ENCODE data around the gene SRC.
"Not testable (repeated sequence)": the region's sequence is repeated elsewhere in the genome, so short reads cannot be mapped to it uniquely, and the experiment has no call there.

The SRC gene

DNA sequence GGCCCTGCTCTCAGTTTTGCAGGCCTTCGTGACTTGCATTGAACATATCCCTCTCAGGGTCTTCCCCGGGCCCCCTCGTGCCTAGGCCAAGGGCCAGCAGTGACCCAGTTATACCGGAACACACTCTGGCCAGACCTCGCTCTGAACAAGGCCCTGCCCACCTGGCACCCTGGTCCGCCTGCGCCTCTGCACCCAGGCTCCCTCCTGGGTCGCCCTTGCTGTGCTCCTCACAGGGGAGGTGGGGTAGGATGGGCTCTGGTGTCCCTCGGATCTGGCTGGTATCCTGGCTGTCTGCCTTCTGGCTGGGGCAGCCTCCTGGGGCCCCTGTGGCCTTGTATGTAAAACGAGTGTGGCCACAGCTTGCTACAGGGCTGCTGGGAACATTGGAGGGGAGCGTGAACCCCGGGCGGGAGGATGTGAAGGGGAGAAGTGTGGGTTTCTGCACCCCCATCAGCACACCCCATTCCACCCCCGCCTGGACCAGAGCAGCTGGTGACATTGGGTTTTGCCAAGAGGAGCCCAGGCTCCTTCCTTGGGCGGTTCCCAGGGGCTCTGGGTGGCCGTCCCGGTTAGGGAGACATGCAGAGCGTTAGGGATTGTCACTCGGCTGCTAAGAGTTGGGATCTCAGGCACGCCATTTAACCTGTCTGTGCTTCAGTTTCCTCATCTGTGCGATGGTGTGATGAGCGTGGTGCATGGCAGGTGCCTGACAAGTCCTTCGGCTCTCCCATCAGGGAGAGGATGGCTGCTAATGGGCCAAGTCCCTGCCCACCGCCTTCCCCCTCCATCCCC is 17.5 kb downstream of the SRC start:
- no peak for DNase-seq (ENCODE audit: low spot score)

DNA sequence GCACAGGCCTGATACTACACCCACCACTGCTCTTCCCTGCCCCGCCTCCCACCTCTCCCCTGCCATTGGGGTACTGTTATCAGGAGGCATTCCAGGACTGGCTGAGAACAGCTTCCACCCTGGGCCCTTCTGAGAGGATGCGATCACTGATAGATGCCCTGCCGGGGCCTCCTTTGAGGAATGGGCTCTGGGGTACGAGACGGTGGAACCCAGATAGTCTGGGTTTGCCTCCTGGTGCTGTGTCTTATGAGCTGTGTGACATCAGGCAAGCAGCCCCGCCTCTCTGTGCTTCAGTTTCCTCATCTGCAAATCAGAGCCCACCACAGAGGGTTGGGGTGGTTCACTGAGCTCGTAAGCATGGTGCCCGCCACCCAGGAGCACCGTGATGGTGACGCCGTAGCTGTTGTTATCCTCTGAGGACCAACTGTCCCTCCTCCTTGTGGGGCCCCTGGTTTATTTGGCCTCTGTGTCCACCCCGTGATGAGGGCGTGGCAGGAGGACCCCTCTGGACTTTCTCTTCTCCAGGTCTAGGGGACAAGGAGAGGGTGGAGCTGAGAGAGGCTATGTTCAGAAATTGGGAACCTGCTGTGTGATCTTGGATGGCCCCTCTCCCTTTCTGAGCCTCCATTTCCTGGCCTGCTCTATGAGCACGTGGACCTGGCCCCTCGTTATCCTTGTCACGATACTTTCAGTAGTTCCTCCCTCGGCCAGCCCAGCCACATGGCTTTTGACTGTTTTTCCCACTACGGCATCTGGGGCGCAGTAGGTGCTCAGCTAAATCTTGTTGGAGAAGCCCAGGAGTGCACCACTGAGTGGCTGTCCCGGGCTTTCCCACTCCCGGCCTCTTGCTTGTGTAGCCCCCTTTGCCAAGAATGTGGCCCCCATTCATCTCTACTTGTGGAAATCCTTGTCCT is 18.3 kb downstream of the SRC start:
- no peak for DNase-seq (ENCODE audit: low spot score)

DNA sequence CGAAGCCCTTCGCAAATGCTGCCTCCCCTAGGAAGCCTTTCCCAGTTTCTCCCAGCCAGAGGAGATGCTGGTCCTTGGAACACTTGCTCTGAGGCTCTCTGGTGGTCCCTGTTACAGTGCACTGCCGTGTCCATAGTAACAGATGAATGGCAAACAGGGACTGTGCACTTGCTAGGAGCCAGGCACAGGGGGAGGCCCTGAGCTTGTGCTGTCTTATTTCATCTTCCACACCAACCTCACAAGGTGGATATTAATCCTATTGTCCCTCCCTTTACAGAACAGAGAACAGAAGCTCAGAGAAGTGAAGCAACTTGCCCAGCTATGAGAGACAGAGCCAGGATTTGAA is 19.0 kb downstream of the SRC start:
- DNase-seq (ENCODE audit: low spot score): no peak

DNA sequence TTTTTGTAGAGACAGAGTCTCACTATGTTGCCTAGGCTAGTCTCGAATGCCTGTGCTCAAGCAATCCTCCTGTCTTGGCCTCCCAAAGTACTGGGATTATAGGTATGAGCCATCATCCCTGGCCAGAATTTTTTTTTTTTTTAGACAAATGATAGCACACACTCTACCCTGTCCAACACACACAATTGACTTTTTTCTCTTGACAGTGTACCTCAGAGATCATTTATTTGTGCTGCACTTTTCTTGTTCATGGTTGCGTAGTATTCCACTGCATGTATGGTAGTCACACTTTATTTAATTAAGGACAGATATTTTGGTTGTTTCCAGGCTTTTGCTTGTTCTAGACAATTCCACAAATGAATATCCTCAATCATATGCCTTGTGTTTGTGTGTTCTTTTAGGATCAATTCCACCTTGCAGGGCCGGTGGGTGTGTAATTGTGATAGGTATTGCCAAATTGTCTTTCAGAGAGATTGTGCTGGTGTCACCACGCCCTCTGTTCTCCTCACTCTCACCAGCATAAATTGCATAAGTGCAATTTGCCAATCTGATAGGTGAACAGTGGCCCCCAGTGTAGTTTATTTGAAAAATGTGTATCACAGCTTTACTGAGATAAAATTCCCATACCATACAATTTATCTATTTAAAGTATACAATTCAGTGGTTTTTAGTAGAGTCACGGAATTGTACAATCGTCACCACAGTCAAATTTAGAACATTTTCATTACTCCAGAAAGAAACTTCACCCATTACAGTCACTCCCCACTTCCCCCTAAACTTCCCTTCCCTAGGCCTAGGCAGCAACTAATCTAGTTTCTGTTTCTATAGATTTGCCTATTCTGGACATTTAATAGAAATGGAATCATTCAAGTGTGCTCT is 20.1 kb downstream of the SRC start:
- no peak for DNase-seq (ENCODE audit: low spot score)

DNA sequence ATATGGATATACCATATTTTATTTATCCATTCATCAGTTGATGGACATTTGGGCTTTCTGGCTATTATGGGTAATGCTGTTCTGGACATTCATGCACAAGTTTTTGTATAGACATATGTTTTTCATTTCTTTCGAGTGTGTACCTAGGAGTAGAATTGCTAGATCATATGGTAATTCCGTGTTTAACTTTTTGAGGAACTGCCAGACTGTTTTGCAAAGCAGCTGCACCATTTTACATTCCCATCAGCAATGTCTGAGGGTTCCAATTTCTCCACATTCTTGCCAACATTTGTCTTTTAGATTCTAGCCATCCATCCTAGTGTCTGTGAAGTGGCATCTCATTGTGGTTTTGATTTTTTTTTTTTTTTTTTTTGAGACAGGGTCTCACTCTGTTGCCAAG is 20.8 kb downstream of the SRC start:
- DNase-seq (ENCODE audit: low spot score): no peak

DNA sequence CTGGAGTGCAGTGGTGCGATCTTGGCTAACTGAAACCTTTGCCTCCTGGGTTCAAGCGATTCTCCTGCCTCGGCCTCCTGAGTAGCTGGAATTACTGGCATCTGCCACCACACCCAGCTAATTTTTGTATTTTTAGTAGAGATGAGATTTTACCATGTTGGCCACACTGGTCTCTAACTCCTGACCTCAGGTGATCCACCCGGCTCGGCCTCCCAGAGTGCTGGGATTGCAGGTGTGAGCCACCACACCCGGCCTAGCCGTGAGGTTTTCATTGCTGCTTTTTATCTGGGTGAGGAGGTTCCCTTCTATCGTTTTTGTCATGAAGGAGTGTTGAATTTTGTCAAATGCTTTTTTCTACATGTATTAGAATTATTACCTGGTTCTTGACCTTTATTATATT is 23.9 kb downstream of the SRC start:
- no peak for DNase-seq (ENCODE audit: low spot score)

DNA sequence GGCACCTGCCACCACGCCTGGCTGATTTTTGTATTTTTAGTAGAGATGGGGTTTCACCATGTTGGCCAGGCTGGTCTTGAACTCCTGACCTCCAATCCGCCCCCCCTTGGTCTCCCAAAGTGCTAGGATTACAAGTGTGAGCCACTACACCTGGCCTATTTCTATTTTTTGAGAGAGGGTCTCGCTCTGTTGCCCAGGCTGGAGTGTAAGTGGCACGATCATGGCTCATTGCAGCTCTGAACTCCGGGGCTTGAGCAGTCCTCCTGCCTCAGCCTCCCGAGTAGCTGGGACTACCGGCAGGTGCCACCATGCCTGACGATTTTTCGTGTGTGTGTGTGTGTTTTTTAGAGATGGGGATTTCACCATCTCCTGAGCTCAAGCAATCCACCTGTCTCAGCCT is 25.9 kb downstream of the SRC start:
- not testable (repeated sequence) for DNase-seq (ENCODE audit: low spot score)

DNA sequence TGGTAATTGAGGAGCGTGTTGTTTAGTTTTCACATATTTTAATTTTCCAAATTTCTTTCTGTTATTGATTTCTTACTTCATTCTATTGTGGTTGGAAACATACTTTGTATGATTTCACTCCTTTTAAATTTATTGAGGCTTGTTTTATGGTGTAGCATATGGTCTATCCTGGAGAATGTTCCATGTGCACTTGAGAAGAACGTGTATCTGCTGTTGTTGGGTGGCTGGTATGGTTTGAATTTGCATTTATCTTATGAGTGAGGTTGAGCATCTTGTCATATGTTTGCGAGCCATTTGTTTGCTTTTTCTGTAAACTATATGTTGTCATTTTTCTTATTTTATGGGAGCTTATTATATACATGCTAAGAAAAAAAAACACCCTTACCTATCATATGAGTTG is 26.5 kb downstream of the SRC start:
- DNase-seq (ENCODE audit: low spot score): no peak

DNA sequence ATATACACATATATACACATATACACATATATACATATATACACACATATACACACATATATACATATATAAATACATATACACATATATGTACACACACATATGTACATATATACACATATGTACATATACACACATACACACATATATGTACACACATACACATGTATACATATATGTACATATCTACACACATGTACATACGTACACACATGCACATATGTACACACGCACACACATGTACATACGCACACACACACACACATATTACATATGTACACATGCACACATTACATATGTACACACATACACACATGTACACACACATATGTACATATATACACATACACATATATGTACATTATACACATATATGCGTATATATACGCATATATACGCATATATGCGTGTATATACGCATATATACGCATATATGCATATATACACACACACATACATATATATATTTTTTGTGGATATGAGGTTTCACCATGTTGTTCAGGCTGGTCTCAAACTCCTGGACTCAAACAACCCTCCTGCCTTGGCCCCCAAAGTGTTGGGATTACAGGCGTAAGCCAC is 27.2 kb downstream of the SRC start:
- no peak for DNase-seq (ENCODE audit: low spot score)

DNA sequence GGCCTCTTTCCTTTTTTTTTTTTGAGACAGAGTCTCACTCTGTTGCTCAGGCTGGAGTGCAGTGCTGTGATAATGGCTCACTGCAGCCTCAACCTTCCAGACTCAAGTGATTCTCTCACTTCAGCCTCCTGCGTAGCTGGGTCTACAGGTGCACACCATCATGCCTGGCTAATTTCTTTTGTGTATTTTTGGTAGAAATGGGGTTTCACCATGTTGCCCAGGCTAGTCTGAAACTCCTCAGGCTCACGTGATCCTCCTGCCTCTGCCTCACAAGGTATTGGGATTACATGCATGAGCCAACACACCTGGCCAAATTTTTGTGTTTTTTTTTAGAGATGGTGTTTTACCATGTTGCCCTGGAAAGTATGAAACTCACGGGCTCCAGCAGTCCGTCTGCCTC is 29.3 kb downstream of the SRC start:
- DNase-seq (ENCODE audit: low spot score): no peak

DNA sequence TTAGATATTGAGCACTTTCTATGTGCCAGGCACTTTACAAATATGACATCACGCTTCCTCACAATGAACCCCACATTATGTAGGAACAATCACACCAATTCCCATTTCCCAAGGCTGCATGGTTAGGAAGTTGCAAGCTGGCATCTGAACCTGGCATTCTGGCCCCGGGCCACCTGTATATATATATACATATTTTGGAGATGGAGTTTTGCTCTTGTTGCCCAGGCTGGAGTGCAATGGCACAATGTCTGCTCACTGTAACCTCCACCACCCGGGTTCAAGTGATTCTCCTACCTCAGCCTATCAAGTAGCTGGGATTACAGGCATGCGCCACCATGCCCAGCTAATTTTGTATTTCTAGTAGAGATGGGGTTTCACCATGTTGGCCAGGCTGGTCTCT is 30.4 kb downstream of the SRC start:
- no peak for DNase-seq (ENCODE audit: low spot score)

DNA sequence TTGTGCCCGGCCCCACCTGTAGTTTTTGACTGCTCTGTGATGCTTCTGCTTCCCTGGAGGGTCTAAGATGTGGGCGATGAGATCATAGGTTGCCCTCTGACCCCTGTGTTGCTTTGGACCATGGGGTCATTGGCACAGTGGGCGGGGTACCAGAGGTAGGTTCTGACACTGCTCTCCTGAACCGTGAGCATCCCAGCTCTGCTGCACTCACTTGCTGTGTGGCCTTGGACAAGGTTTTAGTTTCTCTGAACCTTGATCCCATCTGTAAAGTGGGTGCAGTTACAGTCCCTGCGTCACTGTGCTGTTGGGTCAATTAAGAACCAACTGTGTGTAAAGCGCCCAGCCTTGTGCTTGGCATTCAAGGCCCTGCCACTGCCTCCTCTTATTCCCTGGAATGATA is 30.9 kb downstream of the SRC start:
- no peak for DNase-seq (ENCODE audit: low spot score)

DNA sequence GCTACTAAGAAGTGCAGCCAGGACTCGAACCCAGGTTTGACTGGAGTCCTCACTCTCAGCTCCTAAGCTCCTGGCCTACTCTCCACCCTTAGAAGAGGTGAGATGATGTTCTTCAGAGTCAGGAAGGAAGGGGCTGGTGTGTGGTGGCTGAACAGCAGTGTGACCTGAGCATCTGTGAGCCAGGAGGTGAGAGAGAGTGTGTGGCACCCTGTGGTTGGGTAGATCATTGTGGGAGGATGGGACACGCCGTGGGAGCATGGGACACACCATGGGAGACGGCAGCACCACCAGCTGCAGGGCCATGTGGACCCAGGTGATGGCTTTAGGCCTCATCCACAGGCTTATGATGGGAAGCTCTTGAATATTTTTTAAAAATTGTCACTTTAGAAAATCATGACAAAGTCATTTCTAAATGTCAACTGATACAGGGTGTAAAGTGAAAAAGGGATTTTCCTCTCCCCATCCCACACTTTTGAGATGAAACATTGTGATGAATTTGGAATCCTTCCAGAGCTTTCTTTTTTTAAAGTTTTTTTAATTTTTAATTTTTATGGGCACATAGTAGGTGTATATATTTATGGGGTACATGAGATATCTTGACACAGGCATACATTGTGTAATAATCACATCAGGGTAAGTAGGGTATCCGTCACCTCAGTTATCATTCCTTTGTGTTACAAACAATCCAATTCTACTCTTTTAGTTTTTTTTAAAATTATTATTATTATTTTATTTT is 31.6 kb downstream of the SRC start:
- no peak for DNase-seq (ENCODE audit: low spot score)

DNA sequence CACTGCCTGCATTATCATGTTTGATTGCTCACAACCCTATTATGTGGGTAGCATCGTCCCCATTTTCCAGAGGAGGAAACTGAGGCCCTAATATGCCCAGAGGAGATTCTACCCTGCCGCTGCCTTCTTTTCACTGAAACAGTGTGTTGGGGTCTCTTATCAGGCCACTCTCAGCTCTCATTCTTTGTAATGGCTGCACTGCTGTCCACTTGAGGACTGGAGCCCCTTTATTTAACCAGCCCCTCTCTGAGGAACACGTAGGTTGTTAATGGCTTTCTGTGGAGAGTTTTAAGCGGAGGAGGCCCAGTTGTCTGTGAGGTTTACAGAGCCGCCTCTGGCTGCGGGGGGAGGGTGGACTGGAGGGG is 32.5 kb downstream of the SRC start:
- DNase-seq (ENCODE audit: low spot score): no peak

DNA sequence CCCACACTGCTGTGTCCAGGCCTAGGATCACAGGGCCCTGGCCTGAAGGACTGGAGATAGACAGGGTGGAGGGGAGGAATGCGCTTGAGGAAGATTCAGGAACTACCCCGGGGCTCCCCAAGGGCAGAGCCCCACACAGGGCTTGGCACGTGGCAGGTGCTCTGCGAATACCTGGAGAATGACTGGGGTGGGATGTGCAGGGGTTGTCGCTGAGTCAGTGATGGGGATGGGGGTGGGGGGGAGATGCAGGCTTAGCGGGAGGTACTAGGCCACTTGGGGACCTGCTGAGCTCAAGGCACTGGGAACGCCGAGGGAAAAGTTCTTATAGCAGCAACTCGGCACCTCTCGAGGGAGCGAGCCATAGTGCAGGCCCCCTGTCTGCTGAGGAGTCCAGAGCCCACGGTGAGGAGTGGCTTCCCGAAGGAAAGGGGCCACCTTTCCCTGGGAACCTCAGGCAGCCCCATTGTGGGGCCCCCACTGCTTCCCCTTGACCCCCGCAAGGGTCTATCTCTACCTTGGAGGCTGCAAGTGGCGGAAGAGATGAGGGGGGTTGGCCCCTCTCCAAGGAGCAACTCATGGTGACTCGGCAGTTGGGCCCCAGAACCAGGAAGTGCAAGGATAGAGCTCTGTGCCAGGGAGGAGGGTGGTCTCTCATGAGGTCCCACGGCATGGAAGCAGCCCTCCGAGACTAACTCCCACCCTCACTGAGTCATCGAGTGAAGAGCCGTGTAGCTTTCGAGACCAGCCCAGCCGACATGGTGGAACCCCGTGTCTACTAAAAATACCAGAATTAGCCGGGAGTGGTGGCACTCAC is 33.1 kb downstream of the SRC start:
- DNase-seq (ENCODE audit: low spot score): no peak

DNA sequence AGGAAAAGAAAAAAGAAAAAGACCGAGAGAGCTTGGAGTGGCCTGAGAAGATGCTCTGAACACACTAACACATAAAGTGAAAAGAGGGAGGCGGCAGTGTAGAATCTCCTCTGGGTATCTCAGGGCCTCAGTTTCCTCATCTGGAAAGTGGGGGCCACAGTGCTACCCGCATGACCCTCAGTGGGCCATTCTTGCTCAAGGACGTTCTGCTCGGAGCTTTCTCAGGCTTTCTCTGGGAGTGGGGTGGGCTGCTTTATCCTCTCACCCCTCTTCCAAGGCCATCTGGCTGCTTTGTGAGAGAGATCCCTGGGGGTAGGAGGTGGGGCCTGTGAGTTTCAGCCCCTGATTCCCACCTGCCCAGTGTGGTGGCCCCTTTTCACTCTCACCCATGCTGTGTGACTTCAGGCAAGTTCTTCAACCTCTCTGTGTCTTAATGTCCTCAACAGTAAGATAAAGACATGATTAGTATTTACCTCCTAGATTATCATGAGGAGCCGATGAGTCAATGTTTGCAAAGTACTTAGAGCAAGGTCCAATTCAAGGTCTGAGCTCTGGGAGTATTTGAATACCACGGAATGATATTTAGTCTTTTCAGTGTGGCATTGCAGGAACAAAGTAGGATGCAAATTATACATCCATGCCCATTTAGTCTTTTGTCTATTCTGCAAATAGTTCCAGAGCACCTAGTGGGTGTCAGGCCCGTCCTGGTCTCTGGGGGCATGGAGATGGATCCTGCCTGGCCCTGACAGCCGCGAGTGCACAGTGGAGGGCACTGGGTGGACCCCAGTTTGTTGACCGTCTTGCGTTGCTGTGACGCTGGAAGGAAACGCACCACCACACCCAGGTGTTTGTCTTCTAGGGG is 34.3 kb downstream of the SRC start:
- no peak for DNase-seq (ENCODE audit: low spot score)

DNA sequence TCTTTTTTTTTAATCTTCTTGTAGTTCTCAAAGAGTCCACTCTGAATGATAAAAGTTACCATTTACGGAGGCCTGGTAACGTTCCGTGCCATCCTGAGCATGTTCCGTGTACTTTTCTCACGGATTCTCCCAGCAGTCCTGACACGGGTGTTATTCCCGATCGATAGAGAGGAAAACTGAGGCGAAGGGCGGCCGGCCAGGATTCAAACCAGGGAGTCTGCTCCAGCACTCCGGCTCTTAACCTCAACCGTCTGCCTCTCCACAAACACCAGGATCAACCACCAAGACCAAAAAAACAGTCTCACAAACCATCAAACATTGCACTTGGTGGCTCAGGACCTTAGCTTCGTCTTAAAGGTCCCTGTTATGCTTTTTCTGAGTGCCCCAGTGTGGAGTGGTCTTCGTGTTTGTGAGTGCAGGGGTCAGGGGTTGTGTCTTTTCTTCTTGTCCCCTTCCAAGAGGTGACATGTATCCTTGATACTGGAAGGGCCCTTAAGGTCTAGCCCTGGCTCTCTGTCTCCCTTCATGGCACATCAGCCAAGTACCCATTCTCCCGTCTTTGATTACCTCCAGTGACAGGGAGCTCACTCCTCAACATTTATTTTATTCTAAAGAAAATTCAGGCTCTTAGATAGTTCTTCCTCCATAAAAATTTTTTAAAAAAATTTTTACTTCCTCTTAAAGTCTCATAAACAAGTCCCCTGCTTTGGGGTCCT is 35.1 kb downstream of the SRC start:
- DNase-seq (ENCODE audit: low spot score): no peak

DNA sequence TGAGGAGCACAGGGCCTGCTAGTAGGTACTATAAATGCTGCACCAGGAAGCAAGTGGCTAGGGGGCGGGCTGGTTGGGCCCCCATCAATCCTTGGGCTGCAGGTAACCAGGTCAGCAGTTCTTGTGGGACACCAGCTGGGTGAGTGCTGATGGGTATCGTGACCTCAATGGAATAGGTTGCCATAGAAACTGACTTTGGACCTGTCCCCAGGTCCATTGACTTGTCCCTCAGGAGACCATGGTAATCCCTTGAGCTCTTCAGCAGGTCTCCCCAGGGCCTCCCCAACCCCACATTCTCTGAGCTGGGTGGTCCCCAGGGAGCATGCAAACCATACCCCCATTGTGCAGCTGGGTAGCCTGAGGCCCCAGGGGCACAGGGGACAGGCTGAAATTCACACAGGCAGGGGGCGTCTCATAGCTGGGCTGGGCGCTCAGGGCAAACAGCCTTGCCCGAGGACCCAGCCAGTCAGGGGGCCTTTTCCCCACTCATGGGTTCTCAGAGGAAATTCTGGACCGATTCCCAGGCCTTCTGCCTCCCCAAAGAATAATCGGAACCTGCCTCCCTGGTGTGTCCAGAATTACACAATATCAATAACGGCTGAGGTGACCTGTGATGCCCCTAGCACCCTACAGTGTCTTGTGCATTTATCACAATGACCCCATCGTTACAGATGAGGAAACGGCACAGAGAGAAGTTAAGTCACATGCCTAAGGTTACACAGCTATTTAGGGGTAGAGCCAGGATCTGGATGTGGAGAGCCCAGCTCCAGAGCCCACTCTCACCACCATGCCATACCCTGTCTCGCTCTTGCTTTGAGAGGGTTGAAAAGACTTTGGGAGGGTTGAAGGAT is 35.9 kb downstream of the SRC start:
- no peak for DNase-seq (ENCODE audit: low spot score)
